Measurements from ENCODE around the gene FAN1. TPM values are rescaled to one million over a fixed set of nuclear protein-coding genes. Genes with fewer than 3 reads are reported as not detected.
A peak's percentile ranks its signal among the peaks of the same experiment; 100 is the strongest.

The FAN1 gene
- total and polyA plus RNA-seq, 2 of the 4 experiments (the other 2 are of a cell fraction), result 7.6 to 12.4 TPM

DNA sequence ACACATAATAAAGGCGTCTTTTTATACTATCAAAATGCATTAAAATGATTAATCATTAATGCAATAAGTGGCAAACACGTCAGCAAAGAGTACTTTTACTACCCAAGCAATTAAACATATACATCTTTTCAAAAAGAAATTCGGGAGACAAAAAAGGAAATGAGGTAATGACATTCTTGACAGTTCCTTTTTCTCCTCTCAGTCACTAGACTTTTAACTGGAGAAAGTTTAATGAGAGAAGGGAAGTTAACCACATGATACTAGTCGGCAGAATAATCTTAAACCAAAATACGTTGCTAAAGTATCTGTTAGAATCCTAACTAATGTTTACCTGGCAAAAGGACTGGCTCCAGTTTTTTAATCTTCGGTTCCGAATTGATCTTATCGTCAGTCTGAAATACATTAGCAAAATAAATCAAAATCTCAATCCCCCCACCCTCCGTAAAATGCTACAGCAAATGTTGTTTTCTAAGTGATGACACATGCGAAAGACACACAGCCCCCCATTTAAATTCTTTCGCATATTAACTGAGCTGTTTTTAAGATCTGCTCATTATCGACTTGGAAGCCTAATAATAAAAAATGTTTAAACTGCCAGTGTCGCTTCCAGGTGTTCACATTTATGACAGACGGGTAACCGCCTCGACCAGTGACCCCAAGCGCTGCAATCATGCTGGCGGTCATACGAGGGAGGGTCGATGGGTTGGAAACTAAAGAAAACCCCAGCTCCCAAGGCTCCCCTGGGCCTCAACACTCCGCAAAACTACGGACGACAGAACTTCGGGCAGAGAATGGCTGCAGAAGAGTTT is 86.9 kb downstream of the FAN1 start:
- Histone ChIP-seq H2AK9ac (replicated peaks; ENCODE audit: low read depth, low read length, poor library complexity) (peak overlapping the region; percentile 95), H3K23ac (ENCODE audit: low read depth, low read length) (peak overlapping the region; percentile 87; the same call in 1 of the 2 replicates), H3K9me1 (ENCODE audit: insufficient read depth, low read length) (peaks cover 5% of the 10 kb centered on the region; the same call in 1 of the 2 replicates), H3K4me2 (ENCODE audit: low read depth, low read length) (peak overlapping the region; percentile 77), H4K5ac (ENCODE audit: low read depth, low read length) (no peak overlapping the region), H3K79me1 (ENCODE audit: low read depth in 1 of 2, low read length in 2 of 2) (peaks cover 26 to 40% of the 10 kb centered on the region in 2 experiments), H4K91ac (ENCODE audit: insufficient read depth, low read depth, low read length) (peak overlapping the region; percentile 39), H3K4ac (ENCODE audit: low read depth, low read length) (peak overlapping the region; percentile 38), H2AFZ (replicated peaks; ENCODE audit: low read length, poor library complexity) (peak overlapping the region; percentile 95), H3K9ac (ENCODE audit: low read depth, low read length) (peak overlapping the region; percentile 74), H3K36me3 (ENCODE audit: control insufficient read depth, insufficient read depth, low read length) (peaks cover 7% of the 10 kb centered on the region), H3K9me3 (ENCODE audit: control insufficient read depth, insufficient read depth, low read length) (no peaks in the 10 kb centered on the region), H3K18ac (ENCODE audit: low read depth, low read length) (peak overlapping the region; percentile 13; the same call in 1 of the 2 replicates), H2BK5ac (ENCODE audit: low read depth, low read length, poor library complexity, severe bottlenecking) (peak overlapping the region; percentile 26), H3K27ac (ENCODE audit: insufficient read depth, low read length) (peak overlapping the region; percentile 78), H3K4me3 (ENCODE audit: insufficient read depth, low read depth, low read length) (peak overlapping the region; percentile 92), H4K8ac (ENCODE audit: low read depth in 2 of 2, low read length in 2 of 2) (peak overlapping the region; percentile 62 to 100; a peak in 2 of 4 replicates), H2BK20ac (ENCODE audit: low read depth, low read length) (no peak overlapping the region), H2BK120ac (ENCODE audit: low read depth, low read length) (peak overlapping the region; percentile 39), H2BK15ac (ENCODE audit: low read depth, low read length) (peak overlapping the region; percentile 27; the same call in 1 of the 3 replicates), H3K56ac (ENCODE audit: extremely low read depth, insufficient read depth, low read length) (peak overlapping the region; percentile 70), H3K27me3 (ENCODE audit: control insufficient read depth, insufficient read depth, low read length) (no peaks in the 10 kb centered on the region), H3K4me1 (ENCODE audit: control insufficient read depth, insufficient read depth, low read length) (peaks cover 4% of the 10 kb centered on the region), H2AK5ac (ENCODE audit: low read depth, low read length) (peak overlapping the region; percentile 8; the same call in 1 of the 2 replicates), H4K20me1 (ENCODE audit: insufficient read depth, low read length) (peaks cover 7% of the 10 kb centered on the region; the same call in 1 of the 2 replicates), H3K14ac (replicated peaks; ENCODE audit: low read depth, low read length) (no peak overlapping the region; the same call in 1 of the 2 replicates)
- BruUV-seq (replicated peaks), result TSS peak; percentile 66
- dilution Hi-C loops (cut with HindIII; ENCODE audit: low sequenced_read_pairs, unreplicated experiment), result no loop called here
- 0% methylated on average over 3 of the region's 24 CpGs; no CpG with 5 or more reads in 1 of the 2 experiments for WGBS, 2 experiments (ENCODE audit: extremely low coverage in 2 of 2, insufficient read length in 1 of 2)
- intact Hi-C loops (cut with micrococcal nuclease), result loop anchor here (1.0 to 10.0 kb wide), 6 partner anchors 36 to 334 kb away; partner anchors contain the start of gene KLF13
- CTCF ChIA-PET, result interaction anchor here (1.0 to 1.1 kb wide), 2 partner anchors 9 to 13 kb away, joined by 3 to 4 read pairs; no protein-coding TSS in a partner anchor
- TF ChIP-seq BHLHE40 (IDR thresholded peaks at IDR 0.05; ENCODE audit: low read depth, low read length) (no peak), FOS (IDR thresholded peaks at IDR 0.05; ENCODE audit: low read depth, low read length) (no peak), RAD21 (IDR thresholded peaks at IDR 0.05; ENCODE audit: low read length) (no peak), MXI1 (IDR thresholded peaks at IDR 0.05; ENCODE audit: borderline replicate concordance, low read depth, low read length) (no peak; the same call in 1 of the 2 replicates), SMC3 (IDR thresholded peaks at IDR 0.05; ENCODE audit: low read depth, low read length) (no peak)
- TF ChIP-seq, protein P1, sequence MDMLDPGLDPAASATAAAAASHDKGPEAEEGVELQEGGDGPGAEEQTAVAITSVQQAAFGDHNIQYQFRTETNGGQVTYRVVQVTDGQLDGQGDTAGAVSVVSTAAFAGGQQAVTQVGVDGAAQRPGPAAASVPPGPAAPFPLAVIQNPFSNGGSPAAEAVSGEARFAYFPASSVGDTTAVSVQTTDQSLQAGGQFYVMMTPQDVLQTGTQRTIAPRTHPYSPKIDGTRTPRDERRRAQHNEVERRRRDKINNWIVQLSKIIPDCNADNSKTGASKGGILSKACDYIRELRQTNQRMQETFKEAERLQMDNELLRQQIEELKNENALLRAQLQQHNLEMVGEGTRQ (IDR thresholded peaks at IDR 0.05; ENCODE audit: low read depth, low read length), result no peak
- in situ Hi-C loops (cut with MboI; ENCODE audit: low sequenced_read_pairs), result no loop called here
- POLR2A ChIA-PET (ENCODE audit: unreplicated experiment), result no interaction called here
- no peak for DNase-seq
- no peak for ATAC-seq (ENCODE audit: low read depth)
